Mammary epithelial cell (primary cell): Measurements from ENCODE around the gene MLLT11.

Source experiments
- CTCF ChIP-seq, 2 donors: IDR thresholded peaks in 1 of 2; conservative IDR thresholded peaks in 1 of 2; 2 replicates each; pipeline ENCODE4 v1.5.1; 2011 to 2012; ENCODE audit warnings: inconsistent platforms in 2 of 2, low read length in 2 of 2, mild to moderate bottlenecking in 2 of 2, control low read depth in 1 of 2, low read depth in 1 of 2; ENCODE audit not compliant: insufficient read depth in 1 of 2; ENCODE audit errors: extremely low read depth in 1 of 2
- EZH2 ChIP-seq: IDR thresholded peaks from 2 replicates; pipeline ENCODE4 v1.6.1; 2012; ENCODE audit warnings: low read length, inconsistent platforms, borderline replicate concordance

GRCh38 chr1:151049458-151049857 is 10.7 kb upstream of the MLLT11 start:
- TF ChIP-seq CTCF (conservative IDR thresholded peaks at IDR 0.05 in 1 of 2, IDR thresholded peaks at IDR 0.05 in 1 of 2; ENCODE audit: extremely low read depth in 1 of 2, insufficient read depth in 1 of 2, low read depth in 1 of 2, low read length in 2 of 2): no peak
- TF ChIP-seq EZH2: no peak
